ENCODE results near the gene ALX4.
A peak's percentile ranks its signal among the peaks of the same experiment; 100 is the strongest.

ALX4 gene

GRCh38 chr11:44255406-44256071 is 54.4 kb downstream of the ALX4 start:
- no peaks in the 10 kb centered on the region for H3K27me3 ChIP-seq (ENCODE audit: low read depth)
- H3K36me3 ChIP-seq (replicated peaks), result no peaks in the 10 kb centered on the region
- H3K4me1 ChIP-seq, result no peaks in the 10 kb centered on the region

GRCh38 chr11:44252999-44253602 is 56.8 kb downstream of the ALX4 start:
- no peaks in the 10 kb centered on the region for H3K9me3 ChIP-seq
- in situ Hi-C loops (cut with MboI; ENCODE audit: low sequenced_read_pairs), result no loop called here
- DNase-seq (ENCODE audit: low spot score in 2 of 2), result no peak

More at GRCh38 chr11:44255406-44256071, 54.4 kb downstream of the ALX4 start:
- DNase-seq (ENCODE audit: low spot score in 2 of 2), result no peak
- H3K9me3 ChIP-seq, result no peaks in the 10 kb centered on the region
- H3K4me3 ChIP-seq, result no peak overlapping the region
- in situ Hi-C loops (cut with MboI; ENCODE audit: low sequenced_read_pairs), result no loop called here

GRCh38 chr11:44250421-44250820 is 59.5 kb downstream of the ALX4 start:
- DNase-seq (ENCODE audit: low spot score in 2 of 2), result no peak
- Histone ChIP-seq H3K36me3 (replicated peaks) (no peaks in the 10 kb centered on the region; the same call in 1 of the 2 replicates), H3K9me3 (no peaks in the 10 kb centered on the region), H3K4me3 (no peak overlapping the region), H3K27me3 (ENCODE audit: low read depth) (no peaks in the 10 kb centered on the region), H3K4me1 (peaks cover 5% of the 10 kb centered on the region; the same call in 1 of the 2 replicates)
- in situ Hi-C loops (cut with MboI; ENCODE audit: low sequenced_read_pairs), result no loop called here

More at GRCh38 chr11:44252999-44253602, 56.8 kb downstream of the ALX4 start:
- no peaks in the 10 kb centered on the region for H3K36me3 ChIP-seq (replicated peaks)
- H3K4me1 ChIP-seq, result no peaks in the 10 kb centered on the region
- H3K27me3 ChIP-seq (ENCODE audit: low read depth), result no peaks in the 10 kb centered on the region
- H3K4me3 ChIP-seq, result no peak overlapping the region

- H3K4me3 ChIP-seq, result no peak overlapping the region
- H3K4me1 ChIP-seq, result peaks cover 17% of the 10 kb centered on the region
- peaks cover 6% of the 10 kb centered on the region; the same call in 1 of the 2 replicates for H3K36me3 ChIP-seq (replicated peaks)
- no peaks in the 10 kb centered on the region for H3K9me3 ChIP-seq
- in situ Hi-C loops (cut with MboI; ENCODE audit: low sequenced_read_pairs), result no loop called here
- H3K27me3 ChIP-seq (ENCODE audit: low read depth), result no peaks in the 10 kb centered on the region
- DNase-seq (ENCODE audit: low spot score in 2 of 2), result no peak
Measured at GRCh38 chr11:44248109-44248508, 61.8 kb downstream of the ALX4 start.

- Histone ChIP-seq H3K4me3 (no peak overlapping the region), H3K27me3 (ENCODE audit: low read depth) (no peaks in the 10 kb centered on the region), H3K36me3 (replicated peaks) (peaks cover 6% of the 10 kb centered on the region; the same call in 1 of the 2 replicates), H3K4me1 (peaks cover 23% of the 10 kb centered on the region), H3K9me3 (no peaks in the 10 kb centered on the region)
- DNase-seq (ENCODE audit: low spot score in 2 of 2), result no peak
- in situ Hi-C loops (cut with MboI; ENCODE audit: low sequenced_read_pairs), result no loop called here
Measured at GRCh38 chr11:44247508-44247907, 62.4 kb downstream of the ALX4 start.

- peaks cover 23% of the 10 kb centered on the region for H3K4me1 ChIP-seq
- no peaks in the 10 kb centered on the region for H3K9me3 ChIP-seq
- in situ Hi-C loops (cut with MboI; ENCODE audit: low sequenced_read_pairs), result no loop called here
- H3K4me3 ChIP-seq, result no peak overlapping the region
- H3K27me3 ChIP-seq (ENCODE audit: low read depth), result no peaks in the 10 kb centered on the region
- peaks cover 6% of the 10 kb centered on the region; the same call in 1 of the 2 replicates for H3K36me3 ChIP-seq (replicated peaks)
- DNase-seq (ENCODE audit: low spot score in 2 of 2), result peak in 1 of 2 experiments; percentile 30
Measured at GRCh38 chr11:44246726-44247125, 63.2 kb downstream of the ALX4 start.

- no peak for DNase-seq (ENCODE audit: low spot score in 2 of 2)
- Histone ChIP-seq H3K36me3 (replicated peaks) (peaks cover 6% of the 10 kb centered on the region; the same call in 1 of the 2 replicates), H3K9me3 (no peaks in the 10 kb centered on the region), H3K4me1 (peaks cover 23% of the 10 kb centered on the region), H3K27me3 (ENCODE audit: low read depth) (no peaks in the 10 kb centered on the region), H3K4me3 (no peak overlapping the region)
- in situ Hi-C loops (cut with MboI; ENCODE audit: low sequenced_read_pairs), result no loop called here
Measured at GRCh38 chr11:44244639-44245310, 65.2 kb downstream of the ALX4 start.

GRCh38 chr11:44243595-44244343 is 66.2 kb downstream of the ALX4 start:
- Histone ChIP-seq H3K9me3 (no peaks in the 10 kb centered on the region), H3K36me3 (replicated peaks) (peaks cover 6% of the 10 kb centered on the region; the same call in 1 of the 2 replicates), H3K4me3 (no peak overlapping the region), H3K4me1 (peaks cover 23% of the 10 kb centered on the region), H3K27me3 (ENCODE audit: low read depth) (no peaks in the 10 kb centered on the region)
- peak; percentile 55 to 57 for DNase-seq (ENCODE audit: low spot score in 2 of 2)
- in situ Hi-C loops (cut with MboI; ENCODE audit: low sequenced_read_pairs), result no loop called here

GRCh38 chr11:44243086-44243485 is 66.9 kb downstream of the ALX4 start:
- Histone ChIP-seq H3K9me3 (no peaks in the 10 kb centered on the region), H3K36me3 (replicated peaks) (peaks cover 6% of the 10 kb centered on the region; the same call in 1 of the 2 replicates), H3K4me3 (no peak overlapping the region), H3K4me1 (peaks cover 23% of the 10 kb centered on the region), H3K27me3 (ENCODE audit: low read depth) (no peaks in the 10 kb centered on the region)
- no peak for DNase-seq (ENCODE audit: low spot score in 2 of 2)
- in situ Hi-C loops (cut with MboI; ENCODE audit: low sequenced_read_pairs), result no loop called here

- Histone ChIP-seq H3K27me3 (ENCODE audit: low read depth) (no peaks in the 10 kb centered on the region), H3K9me3 (no peaks in the 10 kb centered on the region), H3K4me1 (peaks cover 22% of the 10 kb centered on the region), H3K4me3 (no peak overlapping the region), H3K36me3 (replicated peaks) (peaks cover 12% of the 10 kb centered on the region)
- no peak for DNase-seq (ENCODE audit: low spot score in 2 of 2)
- in situ Hi-C loops (cut with MboI; ENCODE audit: low sequenced_read_pairs), result no loop called here
Measured at GRCh38 chr11:44241851-44242250, 68.1 kb downstream of the ALX4 start.

GRCh38 chr11:44237156-44237555 is 72.8 kb downstream of the ALX4 start:
- Histone ChIP-seq H3K36me3 (replicated peaks) (peaks cover 11% of the 10 kb centered on the region), H3K9me3 (no peaks in the 10 kb centered on the region), H3K4me1 (no peaks in the 10 kb centered on the region), H3K27me3 (ENCODE audit: low read depth) (no peaks in the 10 kb centered on the region), H3K4me3 (no peak overlapping the region)
- in situ Hi-C loops (cut with MboI; ENCODE audit: low sequenced_read_pairs), result no loop called here
- DNase-seq (ENCODE audit: low spot score in 2 of 2), result no peak

- H3K27me3 ChIP-seq (ENCODE audit: low read depth), result no peaks in the 10 kb centered on the region
- no peak overlapping the region for H3K4me3 ChIP-seq
- H3K36me3 ChIP-seq (replicated peaks), result peaks cover 11% of the 10 kb centered on the region
- in situ Hi-C loops (cut with MboI; ENCODE audit: low sequenced_read_pairs), result no loop called here
- no peaks in the 10 kb centered on the region for H3K9me3 ChIP-seq
- DNase-seq (ENCODE audit: low spot score in 2 of 2), result no peak
- no peaks in the 10 kb centered on the region for H3K4me1 ChIP-seq
Measured at GRCh38 chr11:44236296-44236695, 73.6 kb downstream of the ALX4 start.

- Histone ChIP-seq H3K36me3 (replicated peaks) (peaks cover 11% of the 10 kb centered on the region), H3K4me3 (no peak overlapping the region), H3K27me3 (ENCODE audit: low read depth) (no peaks in the 10 kb centered on the region), H3K9me3 (no peaks in the 10 kb centered on the region), H3K4me1 (no peaks in the 10 kb centered on the region)
- in situ Hi-C loops (cut with MboI; ENCODE audit: low sequenced_read_pairs), result no loop called here
- no peak for DNase-seq (ENCODE audit: low spot score in 2 of 2)
Measured at GRCh38 chr11:44235765-44236201, 74.2 kb downstream of the ALX4 start.
